Body of pancreas (tissue), 4 donors: Measurements from ENCODE around the gene CROCC2.
"Not testable (repeated sequence)": the region's sequence is repeated elsewhere in the genome, so short reads cannot be mapped to it uniquely, and the experiment has no call there.

Source experiments
- CTCF ChIP-seq, 7 experiments: fragments of 450-650 bp in 4 of 7; fragments of 200-600 bp in 3 of 7; sonication (generic) in 3 of 7; IDR thresholded peaks; one replicate each; pipeline ENCODE4 v1.5.1; 2016 to 2019; ENCODE audit warnings: antibody characterized with exemption in 7 of 7
- POLR2A ChIP-seq, 3 donors: fragments of 450-650 bp; IDR thresholded peaks; one replicate each; pipeline ENCODE4 v1.6.1; 2016; ENCODE audit warnings: antibody characterized with exemption in 3 of 3, mild to moderate bottlenecking in 2 of 3

- TF ChIP-seq CTCF, POLR2A (IDR thresholded peaks at IDR 0.05): not testable (repeated sequence)
Observed at GRCh38 chr2:240975903-240976302, 69.8 kb downstream of the CROCC2 start.
